Adipose tissue (tissue), 3 donors: ENCODE data around the gene CRYBG1. TPM values are rescaled to one million over a fixed set of nuclear protein-coding genes. Genes with fewer than 3 reads are reported as not detected.
"Not testable (repeated sequence)": the region's sequence is repeated elsewhere in the genome, so short reads cannot be mapped to it uniquely, and the experiment has no call there.

ENCODE experiments used
- H3K27ac ChIP-seq: one replicate; pipeline ENCODE4 v1.5.1; 2013; ENCODE audit warnings: low read depth, low read length
- WGBS, 3 donors: extraction: QIAGEN DNeasy Blood & Tissue Kit; methylation state at CpG; one replicate each; pipeline ENCODE4 v1.1.7; 2013; 5-methylcytosine and 5-hydroxymethylcytosine counted together
- polyA plus RNA-seq, 3 donors: library from polyadenylated mRNA; stranded (reverse); fragments of 200-250 nt; gene quantifications; one replicate each; pipeline ENCODE4 v1.2.3, GENCODE V29; 2013
- donor health status: healthy with polysubstance abuse.
- donor health status: Bipolar disorder and iron deficiency.
- donor health status: healthy.

CRYBG1 gene
- polyA plus RNA-seq, 3 donors: 2.7 to 13.8 (median 3.9) TPM

- H3K27ac ChIP-seq: no peak overlapping the region
- WGBS, 3 donors: 93 to 97% (median 93%) methylated on average over 3 of the region's 3 CpGs
Measured at GRCh38 chr6:106363401-106364138, 3.1 kb downstream of the CRYBG1 start.

DNA sequence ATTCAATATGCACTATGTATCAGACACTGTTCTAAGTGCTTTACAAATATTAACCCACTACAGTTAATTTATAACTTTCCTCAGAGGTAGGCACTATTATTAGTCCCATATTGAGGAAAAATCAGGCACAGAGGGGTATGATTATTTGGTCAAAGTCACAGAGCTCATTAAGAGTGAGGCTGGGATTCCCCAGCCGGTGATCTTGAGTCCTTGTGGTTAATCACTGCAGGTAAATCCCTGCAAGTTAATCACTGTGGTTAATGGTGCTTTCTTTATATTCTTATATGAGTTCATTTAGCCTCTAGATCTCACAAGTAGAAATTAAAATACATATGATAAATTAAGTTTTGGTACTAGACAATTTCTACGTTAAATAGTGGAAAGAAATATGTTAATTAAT is 9.2 kb downstream of the CRYBG1 start:
- H3K27ac ChIP-seq: no peak overlapping the region
- 63 to 71% (median 65%) methylated on average over 2 of the region's 2 CpGs for WGBS, 3 donors

DNA sequence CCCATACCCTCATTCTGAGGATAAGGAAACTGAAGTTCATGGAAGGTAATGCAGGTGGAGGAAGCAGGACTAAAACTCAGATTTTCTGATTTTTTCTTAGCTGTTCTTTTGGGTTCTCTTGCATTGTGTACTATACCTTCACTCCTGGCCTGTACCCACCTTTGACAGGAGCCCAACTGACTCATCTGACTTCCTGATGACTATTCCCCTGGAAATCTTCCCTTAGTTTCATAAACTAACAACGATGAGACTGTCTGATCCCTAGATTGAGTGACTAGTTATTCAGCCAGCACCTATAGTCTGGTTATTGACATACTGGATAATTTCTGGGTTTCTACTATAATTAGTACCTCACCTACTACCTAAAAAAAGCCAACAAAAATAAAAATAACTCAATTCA is 10.1 kb downstream of the CRYBG1 start:
- H3K27ac ChIP-seq: no peak overlapping the region
- WGBS, 3 donors: 61 to 79% (median 64%) methylated on average over 1 of the region's 1 CpG

- 85 to 93% (median 86%) methylated on average over 4 of the region's 4 CpGs for WGBS, 3 donors
- H3K27ac ChIP-seq: no peak overlapping the region
Measured at GRCh38 chr6:106372838-106373501, 12.5 kb downstream of the CRYBG1 start.

DNA sequence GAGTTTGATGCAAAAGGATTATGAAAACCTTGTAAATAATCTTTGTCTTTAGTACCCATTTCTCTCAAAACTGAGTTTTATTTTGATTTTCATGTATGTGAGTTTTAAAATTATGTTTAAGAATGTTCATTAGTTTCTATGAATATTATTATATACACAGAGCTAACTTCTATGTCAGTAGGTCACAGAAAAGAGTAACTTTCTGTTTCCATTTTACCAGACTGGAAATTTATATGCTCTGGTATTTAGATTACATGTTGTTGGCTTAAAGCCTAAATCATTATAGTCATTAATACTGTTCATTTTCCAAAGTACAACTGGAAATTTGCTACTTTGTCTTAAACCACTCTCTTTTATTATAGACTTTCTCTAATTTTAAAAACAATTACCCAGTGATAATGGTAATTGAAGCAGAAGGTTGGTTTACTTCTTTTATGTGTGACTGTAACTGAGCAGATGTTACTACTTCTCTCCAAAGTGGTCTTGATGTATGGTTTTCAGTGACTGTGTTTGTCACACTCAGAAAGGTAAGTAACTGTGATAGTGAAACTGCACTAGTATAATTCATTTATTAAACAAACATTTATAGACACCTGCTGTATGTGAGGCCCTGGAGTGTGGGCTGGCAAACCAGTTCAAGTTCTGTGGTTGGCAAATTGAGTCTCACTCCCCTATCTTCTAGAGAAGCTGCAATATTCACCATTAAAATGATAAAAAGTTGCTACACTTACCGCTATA is 13.2 kb downstream of the CRYBG1 start:
- H3K27ac ChIP-seq: no peak overlapping the region
- 94 to 95% (median 95%) methylated on average over 1 of the region's 1 CpG for WGBS, 3 donors

GRCh38 chr6:106377061-106377540 is 16.6 kb downstream of the CRYBG1 start:
- WGBS, 3 donors: 32 to 35% (median 33%) methylated on average over 5 of the region's 5 CpGs
- H3K27ac ChIP-seq: no peak overlapping the region

DNA sequence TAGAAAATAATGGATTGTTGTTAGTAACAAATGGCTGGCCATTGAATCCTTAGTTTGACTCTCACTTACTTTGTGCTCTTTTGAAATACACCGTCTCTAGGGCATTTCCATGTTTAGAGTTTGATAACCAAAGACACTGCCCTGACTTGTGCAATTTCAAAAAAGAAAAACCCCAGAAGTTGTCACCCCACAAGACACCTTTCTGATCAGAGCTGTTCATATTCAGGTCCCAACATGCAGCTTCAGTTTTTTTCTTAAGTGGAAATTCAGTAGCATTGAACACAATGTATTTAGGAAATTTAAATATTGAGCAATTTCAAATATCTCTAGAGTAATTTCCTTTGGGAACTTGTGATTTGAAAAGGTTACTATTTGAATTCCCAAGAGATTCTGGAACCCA is 19.4 kb downstream of the CRYBG1 start:
- H3K27ac ChIP-seq: no peak overlapping the region
- WGBS, 3 donors: 40 to 82% (median 61%) methylated on average over 1 of the region's 1 CpG

DNA sequence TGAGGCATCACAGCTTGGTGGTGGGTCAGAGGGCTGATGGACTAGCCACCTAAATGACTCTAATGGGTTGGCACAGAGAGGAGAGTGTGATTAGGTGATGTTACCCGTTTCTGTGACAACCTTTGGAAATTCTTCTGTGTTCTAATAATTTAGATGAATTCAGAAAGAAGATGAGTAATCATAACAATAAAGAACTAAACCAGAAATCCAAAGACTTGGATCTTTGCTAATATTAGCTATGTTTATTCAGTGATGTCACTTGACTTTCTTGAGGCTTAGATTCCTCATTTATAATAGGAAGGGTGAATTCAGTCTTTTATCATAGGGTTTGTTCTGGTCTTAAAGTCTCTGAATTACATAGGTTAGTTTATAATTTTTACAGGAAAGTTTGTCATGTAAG is 19.9 kb downstream of the CRYBG1 start:
- no peak overlapping the region for H3K27ac ChIP-seq
- 37 to 79% (median 68%) methylated on average over 1 of the region's 1 CpG for WGBS, 3 donors

- WGBS, 3 donors: 89 to 94% (median 93%) methylated on average over 1 of the region's 1 CpG
- no peak overlapping the region for H3K27ac ChIP-seq
Measured at GRCh38 chr6:106381223-106381622, 20.7 kb downstream of the CRYBG1 start.

- WGBS, 3 donors: 18 to 42% (median 30%) methylated on average over 1 of the region's 1 CpG
- H3K27ac ChIP-seq: no peak overlapping the region
Measured at GRCh38 chr6:106381881-106382280, 21.4 kb downstream of the CRYBG1 start.

DNA sequence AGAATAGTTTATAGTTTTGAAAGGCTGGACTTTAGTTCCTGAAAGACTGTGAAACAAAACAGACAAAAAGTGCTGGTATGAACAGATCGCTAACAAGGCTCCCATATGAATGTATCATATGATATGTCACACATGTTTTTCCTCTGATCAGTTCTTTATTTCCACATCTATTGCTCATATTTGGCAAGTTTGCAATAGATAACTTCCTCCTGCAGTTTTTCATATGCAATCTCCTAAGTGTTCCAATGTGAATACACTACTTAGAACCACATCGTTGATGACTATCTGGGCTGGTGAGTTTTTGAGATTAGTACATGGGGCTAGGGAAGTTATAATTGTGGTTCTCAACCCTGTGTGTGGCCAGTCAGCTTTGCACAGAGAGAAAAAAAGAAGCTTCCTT is 23.1 kb downstream of the CRYBG1 start:
- 29 to 76% (median 38%) methylated on average over 2 of the region's 2 CpGs for WGBS, 3 donors
- H3K27ac ChIP-seq: no peak overlapping the region

GRCh38 chr6:106385530-106385929 is 25.0 kb downstream of the CRYBG1 start:
- no peak overlapping the region for H3K27ac ChIP-seq
- 78 to 89% (median 89%) methylated on average over 6 of the region's 6 CpGs for WGBS, 3 donors

- H3K27ac ChIP-seq: no peak overlapping the region
- WGBS, 3 donors: 77 to 83% (median 81%) methylated on average over 3 of the region's 3 CpGs
Measured at GRCh38 chr6:106387875-106388274, 27.4 kb downstream of the CRYBG1 start.

- H3K27ac ChIP-seq: no peak overlapping the region
- WGBS, 3 donors: 38 to 53% (median 47%) methylated on average over 1 of the region's 1 CpG
Measured at GRCh38 chr6:106390088-106390487, 29.6 kb downstream of the CRYBG1 start.

DNA sequence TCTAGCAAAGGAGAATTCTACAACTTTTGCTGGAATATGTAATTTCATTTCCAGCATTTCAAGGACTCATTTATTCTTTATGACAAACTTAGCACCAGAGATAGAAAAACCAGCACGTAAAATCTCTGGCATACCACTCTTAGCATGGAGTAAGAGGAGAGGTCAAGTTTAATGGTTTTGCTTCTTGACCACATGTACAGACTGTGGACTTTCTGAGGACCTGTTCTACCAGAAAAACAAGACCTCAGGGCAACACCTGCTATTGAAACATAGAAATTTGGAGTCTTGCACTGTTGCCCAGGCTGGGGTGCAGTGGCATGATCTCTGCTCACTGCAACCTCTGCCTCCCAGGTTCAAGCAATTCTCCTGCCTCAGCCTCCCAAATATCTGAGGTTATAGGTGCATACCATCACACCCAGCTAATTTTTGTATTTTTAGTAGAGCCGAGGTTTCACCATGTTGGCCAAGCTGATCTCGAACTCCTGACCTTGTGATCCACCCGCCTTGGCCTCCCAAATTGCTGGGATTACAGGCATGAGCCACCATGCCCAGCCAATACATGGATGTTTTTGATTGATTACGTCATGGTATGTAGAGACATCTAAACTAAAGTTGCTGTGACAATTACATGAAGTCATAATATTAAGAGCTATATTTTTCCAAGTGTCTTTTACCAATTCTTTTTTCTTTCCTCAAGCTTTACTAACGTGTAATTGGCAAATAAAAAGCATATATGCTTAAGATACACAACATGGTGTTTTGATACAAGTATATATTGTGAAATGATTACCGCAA is 36.1 kb downstream of the CRYBG1 start:
- no peak overlapping the region for H3K27ac ChIP-seq
- WGBS, 3 donors: 79 to 88% (median 85%) methylated on average over 7 of the region's 7 CpGs

DNA sequence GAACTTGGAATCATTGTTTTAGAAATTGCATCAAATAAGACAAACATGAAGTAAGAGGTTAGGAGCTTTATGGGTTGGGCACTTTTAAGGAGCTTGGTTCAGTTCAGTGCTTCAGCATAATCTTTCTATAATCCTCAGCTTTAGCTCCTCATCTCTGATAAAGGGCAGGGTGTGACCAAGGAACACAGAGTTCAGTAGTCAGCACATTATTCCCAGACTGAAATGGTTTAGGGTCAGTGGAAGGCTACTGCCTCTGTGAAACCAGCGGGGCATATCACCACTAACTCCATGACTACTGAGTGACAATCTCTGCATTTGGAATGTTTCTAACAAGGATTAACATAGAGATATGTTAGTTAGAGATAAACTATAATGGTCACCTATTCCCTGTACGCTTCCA is 36.9 kb downstream of the CRYBG1 start:
- no peak overlapping the region for H3K27ac ChIP-seq
- WGBS, 3 donors: 87 to 95% (median 93%) methylated on average over 2 of the region's 2 CpGs

DNA sequence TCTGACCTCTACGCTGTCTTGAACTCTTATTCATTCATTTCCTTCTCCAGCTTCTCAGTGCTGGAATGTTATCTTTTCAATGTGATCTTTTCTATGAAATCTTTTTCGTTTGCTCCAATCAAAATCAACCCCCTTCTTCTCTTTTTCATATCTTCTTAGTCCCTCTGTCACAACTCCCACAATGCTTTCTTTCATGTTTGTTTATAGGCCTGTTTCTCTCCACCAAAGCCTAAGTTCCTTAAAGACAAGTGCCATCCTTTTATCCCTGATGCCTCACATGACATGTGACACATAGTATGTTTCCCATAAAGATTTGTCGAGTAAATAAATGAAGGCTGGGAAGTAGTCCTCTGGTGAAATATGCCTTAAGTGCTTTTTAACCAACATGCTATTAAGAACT is 38.1 kb downstream of the CRYBG1 start:
- no peak overlapping the region for H3K27ac ChIP-seq
- 54 to 67% (median 66%) methylated on average over 3 of the region's 3 CpGs for whole genome bisulfite sequencing, 3 donors

- 63 to 78% (median 68%) methylated on average over 5 of the region's 5 CpGs for WGBS, 3 donors
- not testable (repeated sequence) for H3K27ac ChIP-seq
Measured at GRCh38 chr6:106405044-106405443, 44.5 kb downstream of the CRYBG1 start.
